Measurements from ENCODE around the gene MRPS15.
"Not testable (repeated sequence)": the region's sequence is repeated elsewhere in the genome, so short reads cannot be mapped to it uniquely, and the experiment has no call there.

The MRPS15 gene

GRCh38 chr1:36486093-36486438 is 21.9 kb upstream of the MRPS15 start:
- in situ Hi-C loops (cut with HindIII; ENCODE audit: low sequenced_read_pairs) = no loop called here

- in situ Hi-C loops (cut with HindIII; ENCODE audit: low sequenced_read_pairs) = loop anchor here (5.0 kb wide), 1 partner anchor 48 kb away; no protein-coding TSS in a partner anchor
Measured at GRCh38 chr1:36484099-36484498, 19.9 kb upstream of the MRPS15 start.

GRCh38 chr1:36482724-36483388 is 18.7 kb upstream of the MRPS15 start, which contains the start of gene CSF3R:
Gene CSF3R, minus strand, starts transcription at chr1:36482913. Its CDS starts 3,417 bp downstream, at chr1:36479496.
- in situ Hi-C loops (cut with HindIII; ENCODE audit: low sequenced_read_pairs) = loop anchor here (5.0 kb wide), 1 partner anchor 49 kb away; no protein-coding TSS in a partner anchor

GRCh38 chr1:36481771-36482723 is 17.9 kb upstream of the MRPS15 start:
- in situ Hi-C loops (cut with HindIII; ENCODE audit: low sequenced_read_pairs) = loop anchor here (5.0 kb wide), 1 partner anchor 50 kb away; no protein-coding TSS in a partner anchor

GRCh38 chr1:36481091-36481490 is 16.9 kb upstream of the MRPS15 start:
- in situ Hi-C loops (cut with HindIII; ENCODE audit: low sequenced_read_pairs) = loop anchor here (5.0 kb wide), 1 partner anchor 51 kb away; no protein-coding TSS in a partner anchor

GRCh38 chr1:36480161-36480560 is 16.0 kb upstream of the MRPS15 start:
- in situ Hi-C loops (cut with HindIII; ENCODE audit: low sequenced_read_pairs) = loop anchor here (5.0 kb wide), 1 partner anchor 52 kb away; no protein-coding TSS in a partner anchor

- in situ Hi-C loops (cut with HindIII; ENCODE audit: low sequenced_read_pairs) = loop anchor here (5.0 kb wide), 1 partner anchor 53 kb away; no protein-coding TSS in a partner anchor
Measured at GRCh38 chr1:36479505-36480051, 15.4 kb upstream of the MRPS15 start.

GRCh38 chr1:36477615-36478014 is 13.4 kb upstream of the MRPS15 start:
- in situ Hi-C loops (cut with HindIII; ENCODE audit: low sequenced_read_pairs) = not testable (repeated sequence)

- in situ Hi-C loops (cut with HindIII; ENCODE audit: low sequenced_read_pairs) = no loop called here
Measured at GRCh38 chr1:36476945-36477344, 12.8 kb upstream of the MRPS15 start.

- in situ Hi-C loops (cut with HindIII; ENCODE audit: low sequenced_read_pairs) = no loop called here
Measured at GRCh38 chr1:36475910-36476604, 11.9 kb upstream of the MRPS15 start.

- in situ Hi-C loops (cut with HindIII; ENCODE audit: low sequenced_read_pairs) = no loop called here
Measured at GRCh38 chr1:36475341-36475740, 11.2 kb upstream of the MRPS15 start.

GRCh38 chr1:36472656-36473055 is 8.5 kb upstream of the MRPS15 start:
- in situ Hi-C loops (cut with HindIII; ENCODE audit: low sequenced_read_pairs) = no loop called here

GRCh38 chr1:36471830-36472641 is 7.9 kb upstream of the MRPS15 start:
- in situ Hi-C loops (cut with HindIII; ENCODE audit: low sequenced_read_pairs) = no loop called here

GRCh38 chr1:36469163-36469562 is 5.0 kb upstream of the MRPS15 start:
- in situ Hi-C loops (cut with HindIII; ENCODE audit: low sequenced_read_pairs) = no loop called here

GRCh38 chr1:36467700-36468455 is 3.7 kb upstream of the MRPS15 start:
- in situ Hi-C loops (cut with HindIII; ENCODE audit: low sequenced_read_pairs) = no loop called here

GRCh38 chr1:36467027-36467410 is 2.8 kb upstream of the MRPS15 start:
- in situ Hi-C loops (cut with HindIII; ENCODE audit: low sequenced_read_pairs) = no loop called here

GRCh38 chr1:36466370-36467026 is 2.3 kb upstream of the MRPS15 start:
- in situ Hi-C loops (cut with HindIII; ENCODE audit: low sequenced_read_pairs) = no loop called here

GRCh38 chr1:36465731-36466369 is 1.7 kb upstream of the MRPS15 start:
- in situ Hi-C loops (cut with HindIII; ENCODE audit: low sequenced_read_pairs) = no loop called here

Data from endothelial cell of hepatic sinusoid (primary cell).